ENCODE data around the gene SH3RF3.

DNA sequence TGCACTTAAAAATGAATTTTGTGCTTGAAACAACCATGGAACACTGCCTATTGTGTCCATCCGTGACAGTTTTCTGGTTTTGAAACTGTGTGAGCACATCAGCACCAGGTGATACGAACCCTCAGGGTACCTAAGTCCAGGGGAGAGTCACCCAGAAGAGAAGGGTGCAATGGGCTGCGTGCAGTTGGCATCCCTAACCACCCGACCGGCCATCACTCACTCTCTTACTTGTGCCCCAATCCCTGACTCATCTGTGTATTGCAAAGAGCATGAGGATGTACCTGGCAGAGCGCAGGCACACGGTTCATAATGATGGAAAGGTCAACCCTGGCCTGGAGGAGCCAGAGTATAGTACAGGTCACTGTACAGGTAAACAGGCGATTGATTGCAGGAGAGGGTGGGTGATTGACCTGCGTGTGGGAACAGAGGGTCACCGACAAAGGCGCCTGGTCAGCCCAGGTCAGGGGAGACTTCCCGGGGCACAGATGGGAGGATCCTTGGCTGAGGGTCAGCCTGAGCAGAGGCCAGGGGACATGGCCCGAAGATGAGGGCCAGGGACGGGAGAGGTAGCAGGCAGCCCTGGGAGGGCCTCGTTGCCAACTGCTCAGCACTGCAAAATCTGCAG is 324.5 kb downstream of the SH3RF3 start:
- TF ChIP-seq, protein P1, sequence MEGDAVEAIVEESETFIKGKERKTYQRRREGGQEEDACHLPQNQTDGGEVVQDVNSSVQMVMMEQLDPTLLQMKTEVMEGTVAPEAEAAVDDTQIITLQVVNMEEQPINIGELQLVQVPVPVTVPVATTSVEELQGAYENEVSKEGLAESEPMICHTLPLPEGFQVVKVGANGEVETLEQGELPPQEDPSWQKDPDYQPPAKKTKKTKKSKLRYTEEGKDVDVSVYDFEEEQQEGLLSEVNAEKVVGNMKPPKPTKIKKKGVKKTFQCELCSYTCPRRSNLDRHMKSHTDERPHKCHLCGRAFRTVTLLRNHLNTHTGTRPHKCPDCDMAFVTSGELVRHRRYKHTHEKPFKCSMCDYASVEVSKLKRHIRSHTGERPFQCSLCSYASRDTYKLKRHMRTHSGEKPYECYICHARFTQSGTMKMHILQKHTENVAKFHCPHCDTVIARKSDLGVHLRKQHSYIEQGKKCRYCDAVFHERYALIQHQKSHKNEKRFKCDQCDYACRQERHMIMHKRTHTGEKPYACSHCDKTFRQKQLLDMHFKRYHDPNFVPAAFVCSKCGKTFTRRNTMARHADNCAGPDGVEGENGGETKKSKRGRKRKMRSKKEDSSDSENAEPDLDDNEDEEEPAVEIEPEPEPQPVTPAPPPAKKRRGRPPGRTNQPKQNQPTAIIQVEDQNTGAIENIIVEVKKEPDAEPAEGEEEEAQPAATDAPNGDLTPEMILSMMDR (conservative IDR thresholded peaks at IDR 0.05 in 1 of 2, IDR thresholded peaks at IDR 0.05 in 1 of 2; ENCODE audit: low read depth in 1 of 2, low read length in 2 of 2) = no peak
- TF ChIP-seq EZH2 (IDR thresholded peaks at IDR 0.05; ENCODE audit: low read length, missing control alignments) = no peak

Measured in fibroblast of lung (primary cell).